Aortic smooth muscle cell (primary cell): ENCODE results near the gene KLHL42. TPM values are rescaled to one million over a fixed set of nuclear protein-coding genes. Genes with fewer than 3 reads are reported as not detected.

Experiments used
- total RNA-seq: library from RNA; depleted of rRNA; stranded (reverse); fragments of >200 nt; gene quantifications from 2 replicates; pipeline ENCODE4 v1.2.3, GENCODE V29; 2014

KLHL42 gene
- total RNA-seq: 28.8 and 35.9 TPM in 2 replicates

GRCh38 chr12:27779920-27780611 lies at the start of gene KLHL42, which contains the start of gene MANSC4:
TSS of gene KLHL42 (plus strand) at chr12:27780233. CDS start at chr12:27780331, 98 bp downstream.
TSS of gene MANSC4 (minus strand) at chr12:27780236. CDS start at chr12:27771276, 8,960 bp downstream.

Other genes with a start within 250 kb of the KLHL42 start
- 1.3 and 2.7 TPM in 2 replicates for gene REP15, start 83.8 kb upstream of the KLHL42 start, total RNA-seq
- 39.0 and 41.1 TPM in 2 replicates for gene MRPS35, start 69.4 kb upstream of the KLHL42 start, total RNA-seq
- not detected in 2 replicates for gene MANSC4, start within 50 bp of the KLHL42 start, total RNA-seq
- gene PTHLH, start 192.5 kb downstream of the KLHL42 start, total RNA-seq: 6.0 and 15.5 TPM in 2 replicates